GM19238 (cell line): ENCODE measurements around the gene NCBP3.
"Not testable (repeated sequence)": the region's sequence is repeated elsewhere in the genome, so short reads cannot be mapped to it uniquely, and the experiment has no call there.

Source experiments
- DNase-seq: peaks from one replicate; pipeline ENCODE4 v3.0.0; 2011; ENCODE audit warnings: low spot score; ENCODE audit not compliant: insufficient read length

The NCBP3 gene

GRCh38 chr17:3847165-3847670 lies 1.2 kb upstream of the NCBP3 start:
- no peak for DNase-seq

- DNase-seq = no peak
Measured at GRCh38 chr17:3846437-3847164, 555 bp upstream of the NCBP3 start.

GRCh38 chr17:3845291-3845620 lies 790 bp downstream of the NCBP3 start:
- DNase-seq = no peak

GRCh38 chr17:3844556-3844955 lies 1.5 kb downstream of the NCBP3 start:
- DNase-seq = not testable (repeated sequence)

GRCh38 chr17:3843935-3844516 lies 2.0 kb downstream of the NCBP3 start:
- DNase-seq = peak; percentile 44

GRCh38 chr17:3838206-3838605 lies 7.8 kb downstream of the NCBP3 start:
- no peak for DNase-seq

- no peak for DNase-seq
Measured at GRCh38 chr17:3836551-3836950, 9.5 kb downstream of the NCBP3 start.

- DNase-seq = no peak
Measured at GRCh38 chr17:3835410-3836229, 10.4 kb downstream of the NCBP3 start.

GRCh38 chr17:3834811-3835210 lies 11.2 kb downstream of the NCBP3 start:
- DNase-seq = no peak

GRCh38 chr17:3828852-3829232 lies 17.2 kb downstream of the NCBP3 start:
- DNase-seq = no peak

- DNase-seq = no peak
Measured at GRCh38 chr17:3828151-3828851, 17.7 kb downstream of the NCBP3 start.

GRCh38 chr17:3827124-3827773 lies 18.8 kb downstream of the NCBP3 start:
- DNase-seq = no peak

GRCh38 chr17:3826191-3826590 lies 19.9 kb downstream of the NCBP3 start:
- no peak for DNase-seq

GRCh38 chr17:3821101-3821500 lies 24.9 kb downstream of the NCBP3 start:
- no peak for DNase-seq

- no peak for DNase-seq
Measured at GRCh38 chr17:3818786-3819185, 27.3 kb downstream of the NCBP3 start.

- no peak for DNase-seq
Measured at GRCh38 chr17:3817851-3818605, 28.0 kb downstream of the NCBP3 start.

GRCh38 chr17:3815925-3816324 lies 30.1 kb downstream of the NCBP3 start:
- DNase-seq = no peak

- DNase-seq = no peak
Measured at GRCh38 chr17:3815122-3815521, 30.9 kb downstream of the NCBP3 start.

- DNase-seq = no peak
Measured at GRCh38 chr17:3814361-3814760, 31.7 kb downstream of the NCBP3 start.

- DNase-seq = no peak
Measured at GRCh38 chr17:3813171-3813570, 32.9 kb downstream of the NCBP3 start.

GRCh38 chr17:3812771-3813170 lies 33.3 kb downstream of the NCBP3 start:
- DNase-seq = no peak
